ENCODE measurements around the gene GBF1.

The GBF1 gene

DNA sequence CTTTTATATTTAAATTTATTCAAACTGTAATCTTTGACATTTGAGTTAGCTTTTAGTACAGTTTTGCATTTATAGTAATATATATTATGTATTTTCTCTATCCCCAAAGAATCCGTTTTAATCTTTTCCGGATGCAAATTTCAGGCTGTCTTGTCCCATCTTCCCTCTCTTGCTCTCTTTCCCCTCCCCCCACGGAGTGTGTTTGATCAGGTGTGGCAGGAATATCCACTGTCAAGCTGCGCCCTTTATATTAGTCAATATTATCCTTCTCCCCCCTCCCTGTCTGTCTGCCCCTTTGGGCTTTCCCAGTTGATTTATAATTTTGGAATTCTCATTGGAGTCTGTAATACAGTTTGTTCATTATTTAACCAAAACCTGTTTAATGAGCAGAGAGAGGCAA, 19.0 kb downstream of the GBF1 start:
- H3K27ac ChIP-seq, result no peak overlapping the region
- no peak for DNase-seq (ENCODE audit: low read depth, low spot score)

DNA sequence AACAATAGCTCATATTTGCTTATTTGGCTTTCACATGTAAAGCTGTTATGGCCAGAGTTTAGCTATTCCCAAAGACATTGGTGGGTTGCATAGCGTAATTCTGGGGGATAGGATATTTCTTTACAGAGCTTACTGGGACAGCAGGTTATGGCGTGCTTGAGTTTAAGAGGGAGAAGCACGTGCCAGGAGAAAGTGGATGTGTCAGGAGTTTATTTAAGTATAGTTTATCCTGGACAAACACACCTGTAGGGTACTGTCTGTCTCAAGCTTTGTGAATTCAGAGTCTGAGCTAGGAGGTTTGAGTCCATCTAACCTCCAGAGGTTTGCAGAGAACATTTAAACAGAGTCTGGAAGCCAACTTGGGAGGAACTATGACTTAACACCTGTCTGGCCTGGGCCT, 21.3 kb downstream of the GBF1 start:
- peak overlapping the region; percentile 60 for H3K27ac ChIP-seq
- DNase-seq (ENCODE audit: low read depth, low spot score), result no peak

DNA sequence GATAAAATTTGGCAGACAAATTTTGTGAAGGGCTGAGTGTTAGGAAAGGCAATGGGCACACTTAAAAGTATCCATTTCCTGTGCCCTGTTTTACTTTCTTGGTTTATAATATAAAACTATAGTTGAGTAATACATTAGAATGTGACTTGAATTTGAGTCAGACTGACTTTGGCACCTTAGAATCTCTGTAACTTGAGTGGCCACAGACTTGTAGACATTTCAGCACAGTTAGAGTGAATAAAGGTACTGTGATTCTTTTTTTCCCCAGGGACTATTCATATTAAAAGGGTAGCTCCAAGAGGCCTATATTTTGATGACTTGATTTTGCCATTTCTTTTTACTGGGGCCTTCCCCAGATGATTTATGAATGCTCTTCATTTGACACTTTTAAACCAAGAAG, 22.4 kb downstream of the GBF1 start:
- peak overlapping the region; percentile 60 for H3K27ac ChIP-seq
- DNase-seq (ENCODE audit: low read depth, low spot score), result no peak

DNA sequence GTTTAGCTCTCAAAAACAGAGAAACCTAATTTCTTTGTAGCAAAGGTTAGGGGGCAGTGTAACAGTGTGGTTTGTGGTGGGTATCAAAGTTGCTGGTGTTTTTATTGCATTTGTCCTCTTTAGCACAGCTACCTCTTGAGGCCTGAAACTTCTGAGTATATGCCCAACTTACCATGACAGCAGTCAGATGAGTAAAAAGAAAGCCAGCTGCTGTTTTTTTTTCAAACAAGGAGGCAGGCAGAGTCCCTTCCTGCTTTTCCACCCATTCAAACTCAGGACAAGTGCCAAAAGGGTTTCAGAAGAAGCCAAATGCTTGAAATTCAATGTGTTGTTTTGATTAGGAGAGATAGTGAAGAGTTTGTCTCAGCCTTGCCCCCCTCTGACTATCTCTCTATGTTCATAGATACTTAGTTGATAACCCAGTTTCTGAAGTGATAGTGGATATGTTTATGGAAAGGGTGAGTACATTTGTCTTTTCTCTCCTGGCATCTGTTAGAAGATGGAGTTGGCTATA, 23.1 kb downstream of the GBF1 start:
- no peak for DNase-seq (ENCODE audit: low read depth, low spot score)
- H3K27ac ChIP-seq, result peak overlapping the region; percentile 60

DNA sequence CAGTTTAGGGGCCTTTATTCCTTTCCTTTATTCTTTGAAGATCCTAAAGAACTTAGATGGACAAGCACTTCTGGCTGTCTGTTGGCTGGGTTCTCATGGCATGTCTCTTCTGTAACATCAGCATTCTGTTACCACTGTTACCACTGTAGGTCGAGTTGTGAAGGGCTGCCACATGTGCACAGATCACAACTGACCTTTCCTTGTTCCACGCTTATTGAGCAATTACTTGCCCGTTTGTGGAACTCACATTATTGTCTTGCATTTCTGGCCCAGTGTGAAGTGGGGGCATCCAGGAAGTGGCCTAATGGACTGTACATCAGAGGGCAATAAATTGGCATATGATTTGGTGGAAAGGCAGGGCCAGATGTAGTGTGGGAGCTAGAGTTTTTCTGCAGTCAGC, 23.7 kb downstream of the GBF1 start:
- DNase-seq (ENCODE audit: low read depth, low spot score), result no peak
- no peak overlapping the region for H3K27ac ChIP-seq

DNA sequence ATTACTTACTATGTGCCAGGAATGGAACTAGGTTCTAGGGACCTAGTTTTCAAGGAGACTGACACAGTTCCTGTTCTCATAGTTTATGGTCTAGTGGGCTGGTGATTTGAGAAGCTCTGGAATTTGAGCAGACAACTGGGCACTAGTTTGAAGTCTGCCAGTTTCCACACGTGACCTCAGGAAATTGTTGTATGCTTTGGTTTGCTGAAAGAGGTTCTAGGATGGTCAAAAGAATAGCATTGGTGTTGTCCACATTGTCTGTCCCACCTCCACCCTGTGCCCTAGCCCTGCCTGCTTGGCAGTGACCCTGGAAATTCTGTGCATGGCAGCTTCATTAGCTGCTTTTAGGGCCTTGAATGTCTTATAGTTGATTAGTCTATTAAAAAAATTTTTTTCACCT, 28.7 kb downstream of the GBF1 start:
- DNase-seq (ENCODE audit: low read depth, low spot score), result no peak
- no peak overlapping the region for H3K27ac ChIP-seq

DNA sequence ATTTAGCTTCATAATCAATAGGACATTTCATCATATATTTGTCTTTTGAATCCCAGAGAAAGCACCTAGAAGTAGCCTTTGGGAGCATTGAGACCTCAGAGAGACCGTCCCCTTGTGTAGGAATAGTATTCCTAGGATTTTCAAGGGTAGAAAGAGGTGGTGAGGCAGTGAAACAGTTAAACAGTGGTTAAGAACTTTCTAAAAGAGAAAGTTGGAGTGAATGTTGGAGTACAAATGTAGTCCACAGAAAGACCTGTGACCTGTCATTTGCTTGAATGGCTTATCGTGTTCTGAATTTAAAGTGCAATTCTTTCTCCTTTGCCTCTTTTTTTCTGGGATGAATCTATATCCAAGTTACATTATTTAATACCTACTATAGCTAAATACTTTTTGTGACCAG, 30.0 kb downstream of the GBF1 start:
- DNase-seq (ENCODE audit: low read depth, low spot score), result no peak
- H3K27ac ChIP-seq, result no peak overlapping the region

DNA sequence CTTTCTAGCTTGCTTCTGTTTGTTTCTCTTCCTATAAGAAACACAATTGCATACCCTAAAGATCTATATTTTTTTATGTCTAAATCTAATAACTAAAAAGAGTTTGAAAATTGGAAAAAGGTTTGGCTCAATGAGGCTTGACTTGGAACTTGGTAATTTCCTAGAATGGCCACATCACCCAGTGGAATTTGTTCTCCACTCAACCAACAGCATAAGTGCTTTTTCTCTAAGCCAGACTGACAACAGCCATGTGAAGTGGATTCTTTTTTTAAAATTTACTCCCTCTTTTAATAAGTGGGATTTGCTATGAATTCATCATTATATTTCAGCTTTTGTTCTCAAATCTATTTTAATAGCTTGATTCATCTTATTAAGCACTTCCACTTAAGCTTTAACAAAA, 33.8 kb downstream of the GBF1 start:
- H3K27ac ChIP-seq, result no peak overlapping the region
- DNase-seq (ENCODE audit: low read depth, low spot score), result no peak

DNA sequence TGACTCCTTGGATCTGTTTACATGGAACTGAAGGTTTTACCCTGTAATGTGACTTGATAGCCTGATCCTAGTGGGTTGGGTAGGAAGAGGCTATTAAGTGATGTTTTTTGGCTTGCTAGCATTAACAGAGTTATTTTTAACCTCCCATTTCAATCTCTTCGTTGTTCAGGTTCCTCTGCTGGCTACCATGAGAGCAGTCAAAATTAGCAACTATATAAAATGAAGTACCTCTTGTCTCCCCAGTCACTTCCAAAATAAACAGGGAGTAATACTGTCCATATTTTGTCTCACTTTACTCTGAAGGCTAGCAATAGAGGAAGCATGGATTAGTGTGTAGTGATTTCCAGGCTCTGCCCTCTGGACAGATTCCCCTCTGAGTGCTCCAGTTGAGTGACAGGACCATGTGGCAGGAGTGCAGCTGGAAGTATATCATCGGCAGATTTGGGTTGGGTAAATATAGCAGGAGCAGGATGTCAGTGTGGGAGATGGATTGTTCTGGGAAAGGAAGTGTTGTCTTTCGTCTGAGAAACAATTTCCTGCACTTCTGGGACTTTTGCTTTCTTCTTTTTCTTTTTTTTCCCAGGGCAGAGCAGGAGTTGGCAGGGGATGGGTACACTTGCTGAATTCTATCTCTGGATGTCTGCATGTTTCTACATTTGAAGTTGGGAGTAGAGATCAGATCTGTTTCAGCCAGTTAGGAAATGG, 35.2 kb downstream of the GBF1 start:
- H3K27ac ChIP-seq, result no peak overlapping the region
- DNase-seq (ENCODE audit: low read depth, low spot score), result no peak

DNA sequence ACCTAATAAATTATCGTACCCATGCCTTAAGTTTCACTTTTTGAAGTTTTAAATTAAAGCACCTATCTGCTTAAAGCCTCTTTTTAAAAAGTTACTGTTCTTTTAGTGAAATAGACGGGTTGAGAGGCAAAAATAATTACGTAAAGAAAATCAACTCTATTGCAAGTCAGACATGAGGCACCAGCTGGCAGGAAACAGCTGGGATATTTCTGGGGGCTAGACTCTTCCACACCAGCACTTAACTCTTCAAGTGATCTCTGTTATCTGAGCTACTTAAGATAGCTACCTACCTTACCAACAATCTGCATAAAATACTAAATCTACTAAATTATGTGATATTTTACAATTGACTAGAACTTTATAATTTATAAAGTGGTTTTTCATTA, 35.8 kb downstream of the GBF1 start:
- H3K27ac ChIP-seq, result no peak overlapping the region
- DNase-seq (ENCODE audit: low read depth, low spot score), result no peak

DNA sequence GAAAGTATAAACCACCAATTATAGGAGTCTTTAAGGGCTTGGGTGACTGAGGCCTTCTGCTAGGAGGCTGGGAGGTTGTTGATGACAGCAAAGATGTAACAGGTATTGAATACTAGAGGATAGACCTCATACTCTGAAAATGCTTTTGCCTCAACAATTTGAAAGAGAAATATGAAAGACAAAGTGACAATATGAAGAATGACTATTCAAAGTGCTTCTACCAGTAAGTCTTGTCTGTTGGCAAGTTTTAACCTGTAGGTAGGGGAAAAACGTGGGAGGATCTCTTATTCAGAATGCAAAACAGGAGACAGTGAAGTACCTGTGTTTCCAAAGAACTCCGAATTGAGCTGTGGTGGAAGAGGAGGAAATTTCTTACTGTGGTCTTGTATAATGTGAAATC, 38.2 kb downstream of the GBF1 start:
- peak; percentile 45 for DNase-seq (ENCODE audit: low read depth, low spot score)
- peak overlapping the region; percentile 57 for H3K27ac ChIP-seq

DNA sequence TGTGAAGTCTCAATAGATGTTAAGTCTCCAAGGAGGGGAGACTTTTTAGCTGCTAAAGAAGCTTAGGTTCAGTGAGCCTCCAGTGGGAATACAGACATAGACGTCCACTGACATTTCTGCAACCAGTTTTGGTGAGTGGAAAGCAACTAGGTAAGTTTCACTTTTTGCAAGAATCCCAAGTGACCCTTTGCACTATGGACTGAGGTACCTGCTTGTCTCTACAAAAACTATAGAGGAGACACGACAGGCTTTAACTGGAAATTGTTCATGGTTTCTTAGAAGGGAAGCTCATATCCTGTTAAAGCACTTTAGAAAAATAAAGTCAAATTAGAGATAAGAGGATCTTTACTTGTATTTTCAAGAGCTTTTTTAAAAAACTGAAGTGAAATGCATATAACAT, 38.6 kb downstream of the GBF1 start:
- peak overlapping the region; percentile 57 for H3K27ac ChIP-seq
- DNase-seq (ENCODE audit: low read depth, low spot score), result no peak

DNA sequence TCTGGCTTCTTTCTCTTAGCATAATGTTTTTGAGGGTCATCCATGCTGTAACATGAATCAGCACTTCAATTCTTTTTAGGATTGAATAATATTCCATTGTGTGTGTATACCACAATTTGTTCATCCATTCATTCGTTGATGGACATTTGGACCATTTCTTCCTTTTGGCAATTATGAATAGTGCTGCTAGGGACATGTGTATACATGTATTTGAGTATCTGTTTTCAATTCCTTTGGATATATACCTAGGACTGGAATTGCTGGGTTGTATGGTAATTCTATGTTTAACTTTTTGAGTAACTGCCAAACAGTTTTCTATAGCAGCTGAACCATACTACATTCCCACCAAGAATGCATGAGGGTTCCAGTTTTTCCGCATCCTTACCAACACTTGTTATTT, 39.2 kb downstream of the GBF1 start:
- DNase-seq (ENCODE audit: low read depth, low spot score), result no peak
- peak overlapping the region; percentile 57 for H3K27ac ChIP-seq

DNA sequence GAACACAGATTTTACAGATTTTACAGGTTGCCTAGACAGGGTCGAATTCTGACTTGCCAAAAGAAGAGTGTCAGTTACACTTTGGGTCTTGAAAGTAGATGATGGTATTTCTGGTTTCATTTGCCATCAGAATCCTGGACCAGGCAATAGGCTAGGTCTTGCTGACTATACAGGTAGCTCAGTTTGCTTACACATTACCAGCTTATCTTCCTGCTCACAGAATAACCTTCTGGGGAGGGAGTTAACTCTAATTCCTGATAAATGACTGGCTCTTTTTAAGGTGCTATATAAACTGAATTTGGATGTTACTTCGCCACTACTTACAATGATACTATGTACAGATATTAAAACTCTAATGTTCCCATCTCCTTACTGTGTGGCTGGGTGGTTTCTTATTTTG, 39.8 kb downstream of the GBF1 start:
- DNase-seq (ENCODE audit: low read depth, low spot score), result no peak
- peak overlapping the region; percentile 57 for H3K27ac ChIP-seq

DNA sequence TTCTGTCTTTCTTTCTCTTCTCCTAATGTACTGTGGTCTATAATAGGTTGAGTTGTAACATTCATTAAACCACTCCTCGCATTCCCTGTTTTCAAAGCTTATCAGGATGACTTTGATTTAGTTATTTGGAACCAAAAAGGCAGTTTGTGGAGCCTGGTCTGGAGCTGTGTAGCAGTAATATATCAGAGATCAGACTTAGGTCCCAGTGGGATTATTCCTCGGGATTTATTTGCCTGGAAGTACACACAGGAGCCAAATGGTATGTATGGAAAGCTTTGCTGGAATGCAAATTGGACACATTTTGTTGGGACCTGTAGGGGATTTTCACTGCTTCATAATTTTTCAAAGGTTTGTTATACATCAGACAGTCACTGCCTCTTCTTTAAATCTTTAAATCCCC, 40.9 kb downstream of the GBF1 start:
- no peak for DNase-seq (ENCODE audit: low read depth, low spot score)

DNA sequence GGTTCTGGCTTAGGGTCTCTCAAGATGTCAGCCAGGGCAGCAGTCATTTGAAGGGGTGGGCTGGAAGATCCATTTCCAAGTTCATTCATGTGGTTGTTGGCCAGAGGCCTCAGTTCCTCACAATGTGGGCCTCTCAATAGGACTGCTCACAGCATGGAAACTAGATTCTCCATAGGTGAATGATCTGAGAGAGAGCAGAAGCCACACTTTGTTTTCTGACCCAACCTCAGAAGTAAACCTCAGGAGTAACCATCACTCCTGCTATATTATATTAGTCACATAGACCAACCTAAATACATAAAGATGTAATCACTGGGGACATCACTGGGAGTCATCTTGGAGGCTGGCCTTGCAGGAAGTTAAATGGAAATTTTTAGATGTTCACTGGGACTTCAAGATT, 42.2 kb downstream of the GBF1 start:
- H3K27ac ChIP-seq, result no peak overlapping the region
- DNase-seq (ENCODE audit: low read depth, low spot score), result no peak

More for the DNA sequence above, 40.9 kb downstream of the GBF1 start:
- no peak overlapping the region for H3K27ac ChIP-seq

DNA sequence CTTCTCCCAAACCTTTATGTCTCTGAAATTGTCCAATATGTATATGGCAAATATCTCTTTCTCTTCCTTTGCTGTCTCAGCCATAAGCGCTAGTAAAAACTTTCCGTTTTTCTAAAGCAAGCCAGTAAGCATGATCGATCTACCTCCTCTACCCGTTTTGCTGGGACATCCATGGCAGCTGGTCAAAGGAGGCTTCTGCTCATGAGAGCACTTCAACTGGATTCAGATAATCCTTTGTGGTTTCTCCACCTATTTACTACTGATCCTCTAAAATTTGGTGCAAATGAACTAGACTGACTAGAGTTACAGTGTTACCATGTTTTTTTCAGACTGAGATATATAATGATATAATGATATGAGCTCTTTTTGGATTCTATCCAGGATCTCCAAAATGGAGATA, 42.7 kb downstream of the GBF1 start:
- no peak overlapping the region for H3K27ac ChIP-seq
- no peak for DNase-seq (ENCODE audit: low read depth, low spot score)

DNA sequence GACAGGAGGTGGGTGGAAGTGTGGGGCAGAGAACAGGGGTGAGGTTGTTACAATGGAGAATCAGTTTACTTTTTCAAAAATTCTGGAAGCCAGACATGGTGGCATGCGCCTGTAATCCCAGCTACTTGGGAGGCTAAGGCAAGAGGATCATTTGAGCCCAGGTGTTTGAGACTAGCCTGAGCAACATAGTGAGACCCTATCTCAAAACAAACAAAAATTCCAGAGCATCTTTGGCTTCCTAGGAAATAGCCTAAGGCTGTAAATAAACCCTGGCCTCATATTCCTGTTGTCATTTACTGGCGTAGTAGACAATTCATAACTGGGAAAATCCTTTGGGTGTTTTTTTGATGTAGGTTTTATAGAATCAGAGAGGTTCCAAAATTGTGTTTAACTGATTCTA, 44.0 kb downstream of the GBF1 start:
- H3K27ac ChIP-seq, result no peak overlapping the region
- no peak for DNase-seq (ENCODE audit: low read depth, low spot score)

DNA sequence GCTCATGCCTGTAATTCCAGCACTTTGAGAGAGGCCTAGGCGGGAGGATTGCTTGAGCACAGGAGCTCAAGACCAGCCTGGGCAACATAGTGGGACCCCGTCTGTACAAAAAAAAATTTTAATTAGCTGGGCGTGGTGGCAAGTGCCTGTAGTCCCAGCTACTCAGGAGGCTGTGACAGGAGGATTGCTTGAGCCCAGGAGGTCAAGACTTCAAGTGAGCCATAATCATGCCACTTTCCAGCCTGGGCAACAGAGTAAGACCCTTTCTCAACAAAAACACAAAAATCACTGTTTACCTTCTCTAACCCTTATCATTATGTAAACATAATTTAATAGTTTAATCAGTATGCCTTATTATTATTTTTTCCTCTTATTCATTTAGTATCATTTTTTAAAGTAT, 44.5 kb downstream of the GBF1 start:
- no peak for DNase-seq (ENCODE audit: low read depth, low spot score)
- H3K27ac ChIP-seq, result no peak overlapping the region

DNA sequence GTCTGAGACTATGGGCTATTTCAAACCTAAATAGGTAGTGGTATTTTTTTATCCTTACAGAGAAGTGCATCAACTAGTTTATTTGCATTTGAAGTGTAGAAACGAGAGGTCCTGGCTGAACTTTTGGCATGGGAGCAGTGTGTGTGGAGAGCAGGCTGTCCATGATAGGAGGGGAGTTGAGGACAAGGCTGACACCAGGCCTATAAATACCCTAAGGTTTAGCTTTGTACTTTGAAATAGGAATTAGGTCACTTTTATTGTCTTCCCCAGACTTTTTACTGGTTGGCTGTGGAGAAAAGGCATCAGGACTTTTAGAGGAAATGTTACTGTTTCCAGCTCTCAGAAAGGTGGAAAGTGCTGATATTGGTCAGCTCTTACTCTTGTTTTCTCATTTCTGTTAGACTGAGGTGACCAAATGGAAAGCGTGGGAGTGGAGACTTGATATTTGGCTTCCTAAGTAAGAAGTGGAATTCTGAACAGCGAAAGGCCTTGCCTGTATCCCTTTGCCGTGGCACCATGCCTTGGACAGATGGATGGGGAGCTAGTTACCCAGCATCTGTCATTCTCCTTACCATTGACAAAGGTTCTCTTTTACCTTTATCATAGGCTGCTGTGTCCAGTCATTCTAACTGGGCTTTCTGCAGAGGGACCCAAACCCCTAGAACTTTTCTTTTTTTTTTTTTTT, 46.0 kb downstream of the GBF1 start:
- no peak for DNase-seq (ENCODE audit: low read depth, low spot score)
- no peak overlapping the region for H3K27ac ChIP-seq

DNA sequence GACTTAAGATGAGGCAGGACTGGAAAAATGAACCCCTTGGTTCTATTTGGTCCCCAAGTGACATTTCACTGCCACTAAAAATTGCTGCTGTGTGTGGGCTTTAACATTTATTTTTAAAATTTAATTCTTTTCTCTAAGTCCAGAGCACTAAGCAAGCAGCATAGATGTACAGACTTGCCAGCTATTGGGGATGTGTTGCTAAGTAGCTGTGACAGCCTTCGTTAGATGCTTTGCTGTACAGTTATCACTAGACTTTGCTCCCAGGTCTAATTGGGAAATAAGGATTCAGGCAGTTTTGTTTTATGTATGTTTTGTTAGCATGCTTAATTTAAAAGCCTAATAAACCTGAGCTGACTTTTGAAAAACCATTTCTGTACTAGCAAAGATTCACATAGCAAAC, 51.8 kb downstream of the GBF1 start:
- no peak for DNase-seq (ENCODE audit: low read depth, low spot score)
- H3K27ac ChIP-seq, result no peak overlapping the region

DNA sequence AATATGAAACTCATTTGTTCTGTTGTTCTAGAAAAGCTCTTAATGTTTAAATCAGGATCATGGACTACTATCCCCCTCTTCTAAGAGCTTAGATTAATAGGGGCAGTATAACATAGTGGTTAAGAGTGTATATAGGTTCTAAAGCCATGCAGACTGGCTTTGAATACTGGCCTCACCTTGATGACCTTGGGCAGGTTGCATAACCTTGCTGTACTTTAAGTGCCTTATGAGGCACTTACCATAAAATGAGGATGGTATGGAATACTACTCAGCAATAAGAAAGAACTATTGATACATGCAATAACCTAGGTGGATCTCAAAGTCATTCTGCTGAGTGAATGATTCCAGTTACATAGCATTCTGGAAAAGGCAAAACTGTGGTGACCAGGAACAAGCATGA, 53.6 kb downstream of the GBF1 start:
- H3K27ac ChIP-seq, result no peak overlapping the region
- DNase-seq (ENCODE audit: low read depth, low spot score), result no peak
